Gastroesophageal sphincter (tissue), 4 donors: ENCODE measurements around the gene CSNK1G3. TPM values are rescaled to one million over a fixed set of nuclear protein-coding genes. Genes with fewer than 3 reads are reported as not detected.

Source experiments
- ATAC-seq: fragments of 150-250 bp; one replicate; pipeline ENCODE4 v1.9.1; 2016; ENCODE audit warnings: mild to moderate bottlenecking, moderate library complexity
- H3K27ac ChIP-seq, 4 donors: fragments of 200-600 bp; sonication (generic) in 3 of 4; 1 replicate in 3 of 4; 2 replicates in 1 of 4; pipeline ENCODE4 v1.5.1; 2016 to 2019
- H3K27me3 ChIP-seq: fragments of 200-600 bp; sonication (generic); one replicate; pipeline ENCODE4 v1.5.1; 2019
- H3K36me3 ChIP-seq, 2 donors: fragments of 200-600 bp; sonication (generic); one replicate each; pipeline ENCODE4 v1.5.1; 2019; ENCODE audit warnings: control low read depth in 1 of 2
- H3K4me1 ChIP-seq, 3 donors: fragments of 200-600 bp; sonication (generic); 1 replicate in 2 of 3; 2 replicates in 1 of 3; pipeline ENCODE4 v1.5.1; 2016 to 2019; ENCODE audit warnings: control low read depth in 2 of 3
- H3K4me3 ChIP-seq, 2 donors: fragments of 200-600 bp; sonication (generic); one replicate each; pipeline ENCODE4 v1.5.1; 2019; ENCODE audit warnings: mild to moderate bottlenecking in 1 of 2, moderate library complexity in 1 of 2
- H3K9me3 ChIP-seq, 3 donors: fragments of 200-600 bp; sonication (generic); one replicate each; pipeline ENCODE4 v1.5.1; 2017 to 2019; ENCODE audit warnings: control low read depth in 2 of 3
- EP300 ChIP-seq: sonication (generic); formaldehyde crosslinking; IDR thresholded peaks from one replicate; pipeline ENCODE4 v1.6.1; 2017; ENCODE audit warnings: antibody characterized with exemption, mild to moderate bottlenecking
- POLR2A ChIP-seq, 2 donors: fragments of 450-650 bp; IDR thresholded peaks; one replicate each; pipeline ENCODE4 v1.6.1; 2017; ENCODE audit warnings: antibody characterized with exemption in 2 of 2, mild to moderate bottlenecking in 2 of 2, moderate library complexity in 1 of 2
- POLR2AphosphoS5 ChIP-seq: sonication (generic); formaldehyde crosslinking; IDR thresholded peaks from one replicate; pipeline ENCODE4 v1.6.1; 2017; ENCODE audit warnings: antibody characterized with exemption
- WGBS, 2 donors: methylation state at CpG; one replicate each; pipeline ENCODE4 v1.1.5; 2018; ENCODE audit warnings: low coverage in 1 of 2; 5-methylcytosine and 5-hydroxymethylcytosine counted together
- total RNA-seq, 4 donors: library from RNA; depleted of rRNA; stranded (reverse); fragments of >200 nt; gene quantifications; one replicate each; pipeline ENCODE4 v1.1.0, GENCODE V29; 2016
- TF ChIP-seq, protein P1 (sequence below), 4 experiments: fragments of 200-600 bp in 2 of 4; fragments of 450-650 bp in 2 of 4; sonication (generic) in 1 of 4; IDR thresholded peaks; one replicate each; pipeline ENCODE4 v1.5.1; 2017 to 2019; ENCODE audit warnings: antibody characterized with exemption in 4 of 4, mild to moderate bottlenecking in 2 of 4, moderate library complexity in 2 of 4

CSNK1G3 gene
- total RNA-seq, 4 donors from 2014 or later: 42.8 to 65.0 (median 55.6) TPM

- 96% methylated on average over 2 of the region's 2 CpGs; no CpG with 5 or more reads in 1 of the 2 donors for WGBS, 2 donors
- Histone ChIP-seq H3K4me1 (no peaks in the 10 kb centered on the region), H3K9me3 (peaks cover 0 to 23% (median 0%) of the 10 kb centered on the region in 3 donors), H3K36me3 (no peaks in the 10 kb centered on the region), H3K4me3 (no peak overlapping the region), H3K27ac (no peak overlapping the region), H3K27me3 (no peaks in the 10 kb centered on the region)
- ATAC-seq: no peak
- TF ChIP-seq POLR2AphosphoS5 (no peak), POLR2A (IDR thresholded peaks at IDR 0.05) (no peak), EP300 (no peak)
- TF ChIP-seq, protein P1, sequence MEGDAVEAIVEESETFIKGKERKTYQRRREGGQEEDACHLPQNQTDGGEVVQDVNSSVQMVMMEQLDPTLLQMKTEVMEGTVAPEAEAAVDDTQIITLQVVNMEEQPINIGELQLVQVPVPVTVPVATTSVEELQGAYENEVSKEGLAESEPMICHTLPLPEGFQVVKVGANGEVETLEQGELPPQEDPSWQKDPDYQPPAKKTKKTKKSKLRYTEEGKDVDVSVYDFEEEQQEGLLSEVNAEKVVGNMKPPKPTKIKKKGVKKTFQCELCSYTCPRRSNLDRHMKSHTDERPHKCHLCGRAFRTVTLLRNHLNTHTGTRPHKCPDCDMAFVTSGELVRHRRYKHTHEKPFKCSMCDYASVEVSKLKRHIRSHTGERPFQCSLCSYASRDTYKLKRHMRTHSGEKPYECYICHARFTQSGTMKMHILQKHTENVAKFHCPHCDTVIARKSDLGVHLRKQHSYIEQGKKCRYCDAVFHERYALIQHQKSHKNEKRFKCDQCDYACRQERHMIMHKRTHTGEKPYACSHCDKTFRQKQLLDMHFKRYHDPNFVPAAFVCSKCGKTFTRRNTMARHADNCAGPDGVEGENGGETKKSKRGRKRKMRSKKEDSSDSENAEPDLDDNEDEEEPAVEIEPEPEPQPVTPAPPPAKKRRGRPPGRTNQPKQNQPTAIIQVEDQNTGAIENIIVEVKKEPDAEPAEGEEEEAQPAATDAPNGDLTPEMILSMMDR (IDR thresholded peaks at IDR 0.05): no peak
These were observed 153.9 kb downstream of the CSNK1G3 start for GRCh38 chr5:123665822-123666371.

Other genes with a start within 250 kb of the CSNK1G3 start
- 10 to 100 TPM; 17.2 to 26.8 (median 19.8) TPM for gene CEP120, start 88.8 kb upstream of the CSNK1G3 start, total RNA-seq